HUDEP-2 (cell line): ENCODE measurements around the gene DPPA2.

Experiments
- DNase-seq, 76 experiments: peaks; one replicate each; lab custom pipeline; 2025; ENCODE audit not compliant: unreplicated experiment in 76 of 76; lab: John Stamatoyannopoulos, UW

The DPPA2 gene

DNA sequence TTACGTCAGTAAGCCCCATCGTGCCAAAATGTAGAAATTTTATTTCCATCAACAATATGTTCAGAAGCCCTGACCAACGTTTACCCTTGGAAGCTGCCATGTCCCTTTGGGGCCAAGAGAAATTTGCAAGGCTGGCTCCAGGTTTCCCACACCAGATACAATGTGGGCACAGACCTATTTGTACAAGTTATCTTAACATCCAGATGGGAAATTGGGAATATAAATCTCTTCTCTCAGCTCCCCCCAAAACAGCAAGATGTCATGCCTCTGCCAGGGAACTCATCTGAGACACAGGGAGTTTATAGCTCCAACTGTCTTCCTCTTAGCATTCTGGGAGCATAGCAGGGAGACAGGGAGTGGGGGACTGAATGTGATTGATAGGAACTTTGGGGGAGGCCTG is 9.3 kb upstream of the DPPA2 start:
- DNase-seq, result no peak

DNA sequence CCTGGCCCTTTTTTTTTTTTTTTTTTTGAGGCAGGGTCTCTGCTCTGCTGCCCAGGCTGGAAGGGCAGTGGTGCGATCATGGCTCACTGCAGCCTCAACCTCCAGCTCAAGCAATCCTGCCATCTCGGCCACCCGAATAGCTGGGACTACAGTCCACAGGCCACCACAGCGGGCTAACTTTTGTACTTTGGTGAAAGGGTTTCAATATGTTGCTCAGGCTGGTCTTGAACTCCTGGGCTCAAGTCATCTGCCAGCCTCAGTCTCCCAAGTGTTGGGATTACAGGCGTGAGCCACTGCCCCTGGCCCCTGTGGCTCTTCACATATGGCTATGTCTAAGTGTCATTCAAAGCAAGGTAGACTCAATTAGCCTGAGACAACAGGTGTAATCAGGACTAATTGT is 8.8 kb upstream of the DPPA2 start:
- DNase-seq, result no peak

DNA sequence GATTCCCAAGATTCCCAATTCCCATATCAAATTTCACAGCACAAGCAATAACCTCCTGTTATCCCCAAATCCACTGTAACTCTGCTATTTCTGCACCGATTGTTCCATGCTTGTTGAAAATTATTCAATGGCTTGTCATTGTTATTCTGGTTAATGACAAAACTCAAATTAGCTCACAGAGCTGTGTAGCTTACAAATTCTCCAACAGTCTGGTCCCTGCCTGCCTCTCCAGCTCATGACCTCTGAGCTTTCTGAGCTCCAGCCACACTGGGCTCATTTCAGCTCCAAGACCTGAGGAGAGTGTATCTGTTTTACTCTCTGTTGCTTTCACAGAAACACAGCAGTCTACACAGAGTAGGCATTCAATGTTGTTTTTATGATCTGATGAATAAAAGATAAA is 3.3 kb downstream of the DPPA2 start:
- no peak for DNase-seq

DNA sequence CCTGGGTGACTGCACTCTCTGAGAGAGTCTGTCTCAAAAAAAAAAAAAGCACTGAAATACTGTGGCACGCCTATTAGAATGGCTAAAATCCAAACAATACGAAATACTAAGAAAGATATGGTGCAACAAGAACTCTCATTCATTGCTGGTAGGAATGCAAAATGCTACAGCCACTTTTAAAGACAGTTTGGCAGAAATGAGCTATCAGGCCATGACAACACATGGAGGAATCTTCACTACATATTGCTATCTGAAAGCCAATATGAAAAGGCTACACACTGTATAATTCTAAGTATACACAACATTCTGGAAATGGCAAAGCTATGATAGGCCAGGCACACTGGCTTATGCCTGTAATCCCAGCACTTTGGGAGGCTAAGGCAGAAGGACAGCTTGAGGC is 18.8 kb downstream of the DPPA2 start:
- no peak for DNase-seq

DNA sequence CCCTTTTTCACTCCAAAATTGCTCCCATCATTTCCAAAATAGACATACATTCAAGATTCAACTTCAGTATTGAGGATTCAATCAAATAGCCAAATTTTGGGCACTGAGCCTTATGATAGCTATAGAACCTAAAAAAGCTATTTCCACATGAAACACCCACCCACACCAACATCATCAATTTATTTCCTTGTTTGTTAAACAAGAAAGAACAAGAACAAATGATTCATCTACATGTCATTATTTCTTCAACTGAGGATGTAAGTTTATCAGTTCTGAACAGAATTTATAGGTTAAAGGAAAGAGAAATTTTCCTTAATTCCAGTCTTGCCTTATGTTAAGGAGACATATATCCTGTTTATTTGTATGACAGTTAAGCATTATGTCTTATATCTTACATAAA is 32.2 kb downstream of the DPPA2 start:
- DNase-seq, result no peak

DNA sequence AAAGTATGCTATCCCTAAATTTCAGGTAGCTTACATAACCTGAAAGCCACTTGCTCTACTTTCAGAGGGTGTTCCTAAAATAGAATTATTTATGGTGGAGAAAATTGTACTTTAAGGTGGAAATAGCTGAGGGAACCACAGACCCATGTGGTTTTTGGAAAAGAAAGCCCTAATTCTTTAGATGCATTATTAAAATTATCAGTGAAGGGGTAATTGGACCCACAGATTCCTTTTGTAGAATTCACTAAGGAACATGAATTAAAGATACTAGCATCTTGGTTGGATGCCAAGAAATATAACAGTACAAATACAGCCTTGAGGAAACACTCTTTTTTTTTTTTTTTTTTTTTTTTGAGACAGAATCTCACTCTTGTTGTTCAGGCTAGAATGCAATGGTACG is 37.8 kb downstream of the DPPA2 start:
- DNase-seq, result no peak

DNA sequence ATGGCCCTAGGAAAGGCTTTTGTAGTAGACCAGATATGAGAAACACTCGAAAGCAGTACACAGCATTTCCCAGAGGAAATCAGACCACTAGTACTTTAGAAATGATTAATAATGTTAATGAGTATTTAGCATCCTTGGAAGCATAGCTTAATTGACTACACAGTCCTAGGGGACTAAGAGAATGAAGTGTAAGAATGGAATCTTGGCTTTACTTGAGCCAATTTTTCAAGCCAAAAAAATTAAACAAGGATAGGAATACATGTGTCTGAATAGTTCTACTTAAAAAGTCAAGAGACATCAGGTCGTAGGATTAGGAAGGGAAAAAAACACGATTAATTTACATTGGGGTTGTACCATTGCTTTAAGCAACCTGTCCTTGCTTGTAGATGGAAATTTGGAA is 38.2 kb downstream of the DPPA2 start:
- no peak for DNase-seq

DNA sequence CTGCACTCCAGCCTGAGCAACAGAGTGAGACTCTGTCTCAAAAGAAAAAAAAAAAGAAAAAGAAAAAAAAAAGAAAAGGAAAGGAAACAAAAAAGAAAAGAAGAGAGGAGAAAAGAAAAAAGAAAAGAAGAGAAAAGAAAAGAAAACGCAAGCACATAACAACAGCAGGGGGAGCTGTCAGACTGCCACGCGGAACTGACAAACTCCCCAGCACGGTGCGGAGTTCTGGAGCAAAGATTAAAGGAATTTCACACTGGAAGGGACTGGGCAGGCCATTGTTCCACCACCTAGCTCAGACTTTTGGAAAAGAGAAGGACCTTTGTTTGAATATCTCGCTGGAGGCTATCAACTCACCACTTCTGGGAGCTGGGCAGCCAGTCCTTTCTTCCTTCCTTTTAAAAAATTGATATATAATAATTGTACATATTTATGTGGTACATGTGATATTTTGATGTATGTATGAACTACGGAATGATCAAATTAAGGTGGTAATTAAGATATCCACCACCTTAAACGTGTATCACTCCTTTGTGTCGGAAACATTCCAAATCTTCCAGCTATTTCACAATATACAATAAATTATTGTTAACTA is 40.5 kb downstream of the DPPA2 start:
- DNase-seq, result peak in 13 of 76 experiments; percentile 1 to 25 (median 3)

DNA sequence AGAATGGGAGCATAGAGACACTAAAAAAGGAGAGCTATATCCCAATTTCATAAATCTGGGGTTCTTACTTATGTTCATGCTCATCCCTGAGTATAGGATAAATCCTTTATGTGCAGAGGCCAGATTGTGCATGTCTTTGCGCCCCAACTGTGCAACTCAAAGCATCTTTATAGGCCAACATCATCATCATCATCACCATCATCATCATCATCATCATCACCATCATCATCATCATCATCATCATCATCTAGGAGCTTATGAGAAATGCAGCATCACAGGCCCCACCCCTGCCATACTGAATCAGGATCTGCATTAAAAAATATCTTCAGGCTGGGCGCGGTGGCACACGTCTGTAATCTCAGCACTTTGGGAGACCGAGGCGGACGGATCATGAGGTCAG is 45.5 kb downstream of the DPPA2 start:
- no peak for DNase-seq

DNA sequence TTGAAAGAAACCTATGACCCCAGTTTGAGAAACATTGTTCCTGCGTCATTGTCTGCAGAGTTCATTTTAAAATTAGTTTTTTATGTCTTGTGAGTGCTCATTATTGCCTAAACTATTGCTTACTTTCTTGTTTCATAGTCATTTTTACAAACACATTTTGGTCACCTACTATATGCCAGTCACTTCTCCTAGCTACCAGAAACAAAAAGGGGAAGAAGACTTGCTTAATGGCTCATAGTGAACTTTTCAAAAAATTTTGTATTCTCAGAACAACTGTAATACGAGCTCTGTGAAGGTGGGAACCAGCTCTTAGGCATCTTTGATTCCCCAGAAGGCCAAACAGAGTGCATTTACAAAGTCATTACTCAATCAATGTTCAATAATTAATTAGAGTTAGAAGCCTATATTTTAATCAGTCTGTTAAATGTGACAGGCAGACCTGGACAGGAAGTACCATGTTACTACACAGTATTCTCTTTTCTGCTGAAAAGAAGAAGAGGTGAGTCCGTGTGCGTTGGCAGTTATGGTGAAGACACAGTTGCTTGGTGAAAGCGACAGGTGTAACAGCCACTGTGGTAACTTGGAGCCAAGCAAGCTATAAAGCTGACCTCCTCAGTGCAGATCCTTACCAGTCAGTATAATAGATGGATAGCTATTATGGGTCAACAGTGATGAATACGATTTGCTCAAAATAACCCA is 46.6 kb downstream of the DPPA2 start:
- DNase-seq, result no peak

DNA sequence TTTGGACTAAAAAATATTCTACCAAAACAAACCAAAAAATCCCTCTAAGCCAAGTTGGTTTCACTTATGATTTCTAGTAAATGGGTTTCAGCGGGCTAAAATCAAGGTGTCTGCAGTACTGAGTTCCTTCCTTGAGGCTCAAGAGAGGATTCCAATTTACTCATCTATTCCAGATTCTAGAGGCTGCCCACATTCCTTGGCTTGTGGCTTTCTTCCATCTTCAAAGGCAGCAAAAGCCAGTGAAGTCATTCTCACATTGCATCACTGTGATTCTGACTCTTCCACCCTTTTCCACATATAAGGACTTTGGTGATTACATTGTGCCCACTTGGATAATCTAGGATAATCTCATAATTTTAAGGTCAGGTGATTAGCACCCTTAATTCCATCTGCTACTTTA is 48.1 kb downstream of the DPPA2 start:
- no peak for DNase-seq

DNA sequence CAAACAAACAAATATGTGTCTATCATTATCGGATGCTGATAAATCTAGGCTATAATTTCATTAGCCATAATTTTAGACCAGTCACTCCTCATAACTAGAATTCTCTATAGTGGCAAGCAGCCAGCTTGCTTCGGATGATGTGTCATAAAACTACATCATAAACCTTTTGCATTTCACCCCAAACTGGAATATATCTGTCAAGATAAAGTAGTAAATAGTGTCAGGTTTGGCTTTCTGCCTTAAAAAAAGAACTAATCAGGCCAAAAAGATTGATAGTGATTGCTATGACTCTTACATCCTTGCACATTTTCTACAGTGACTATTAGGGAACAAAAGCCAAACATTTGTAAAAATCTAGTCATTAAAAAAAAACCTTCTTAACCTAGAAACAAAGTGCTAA is 51.0 kb downstream of the DPPA2 start:
- DNase-seq, result no peak

DNA sequence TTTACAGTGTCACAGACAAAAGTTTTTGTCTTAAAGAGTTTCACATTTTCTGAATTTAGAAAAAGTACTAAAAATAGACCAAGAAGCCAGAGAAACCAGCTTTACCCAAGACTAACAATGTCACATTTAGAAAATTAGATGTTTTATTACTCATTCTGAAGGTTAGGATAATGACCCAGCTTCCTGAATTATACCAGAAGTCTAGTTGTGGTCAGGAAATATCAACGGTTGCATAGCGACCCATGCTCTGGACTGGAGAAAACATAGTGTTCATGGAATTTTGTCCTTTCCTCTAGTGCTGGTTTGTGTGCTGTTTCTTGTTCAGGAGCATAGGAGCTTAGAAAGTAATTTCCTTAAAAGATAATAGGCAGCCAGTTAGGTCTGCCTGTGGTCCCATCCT is 59.0 kb downstream of the DPPA2 start:
- DNase-seq, result no peak

DNA sequence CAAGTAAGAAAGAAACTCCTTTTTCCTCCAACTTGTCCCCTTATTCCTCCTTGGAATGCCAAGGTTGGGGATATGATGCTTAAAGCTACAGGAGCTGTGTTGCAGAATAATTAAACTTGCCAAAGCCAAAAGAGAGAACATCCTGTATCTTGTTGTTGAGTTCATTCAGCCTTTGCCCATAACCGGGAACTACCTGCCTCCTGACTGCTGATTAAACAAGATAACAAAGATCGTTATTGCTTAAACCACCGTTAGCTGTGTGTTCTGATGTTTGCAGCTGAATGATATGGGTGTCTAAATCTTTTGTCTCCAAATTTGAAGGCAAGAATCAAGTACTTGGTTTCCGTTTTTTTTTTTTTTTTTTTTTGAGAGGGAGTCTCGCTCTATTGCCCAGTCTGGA is 61.5 kb downstream of the DPPA2 start:
- DNase-seq, result no peak

DNA sequence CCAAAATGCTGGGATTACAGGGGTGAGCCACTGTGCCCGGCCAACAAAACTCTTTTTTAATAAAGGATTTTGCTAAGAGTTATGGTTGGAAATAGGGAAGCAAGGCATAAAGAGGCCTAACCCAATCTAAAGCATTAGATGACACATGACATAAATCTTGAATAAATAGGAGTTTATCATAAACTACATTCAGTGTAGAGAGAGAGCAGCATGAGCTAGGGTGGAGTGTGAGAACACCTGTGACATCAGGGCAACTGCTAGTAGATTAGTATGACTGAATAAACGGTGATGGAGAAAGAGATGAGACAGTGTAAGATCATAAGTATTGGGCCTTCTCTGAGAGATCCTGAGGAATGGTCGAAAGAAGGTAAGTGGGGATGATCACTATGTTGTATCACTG is 63.7 kb downstream of the DPPA2 start:
- no peak for DNase-seq
